Keratinocyte (primary cell): ENCODE measurements around the gene DIAPH2. TPM values are rescaled to one million over a fixed set of nuclear protein-coding genes. Genes with fewer than 3 reads are reported as not detected.
A peak's percentile ranks its signal among the peaks of the same experiment; 100 is the strongest.

Experiments used
- DNase-seq: peaks from one replicate; pipeline ENCODE4 v3.0.0-alpha.2; 2011; ENCODE audit warnings: low read depth, missing footprints, low spot score
- FAIRE-seq: peaks from 2 replicates; lab custom pipeline; 2011; peaks lifted over from hg19 to GRCh38; lab: Jason Lieb, UNC
- H2AFZ ChIP-seq: 2 replicates; pipeline ENCODE4 v1.6.0; 2012; ENCODE audit warnings: low read length, control low read depth, inconsistent platforms; ENCODE audit not compliant: control insufficient read depth
- H3K27ac ChIP-seq: 2 replicates; pipeline ENCODE4 v1.5.1; 2011; ENCODE audit warnings: low read length; ENCODE audit not compliant: control insufficient read depth, insufficient read depth
- H3K27me3 ChIP-seq: 3 replicates; pipeline ENCODE4 v1.6.0; 2011; ENCODE audit warnings: low read length; ENCODE audit not compliant: control insufficient read depth, insufficient read depth; ENCODE audit errors: extremely low read depth
- H3K36me3 ChIP-seq, 2 experiments: 2 replicates in 1 of 2; 3 replicates in 1 of 2; pipeline ENCODE4 v1.5.1; 2011; ENCODE audit warnings: low read length in 2 of 2, mild to moderate bottlenecking in 1 of 2; ENCODE audit not compliant: control insufficient read depth in 2 of 2, insufficient read depth in 2 of 2; ENCODE audit errors: extremely low read depth in 1 of 2
- H3K4me1 ChIP-seq: 3 replicates; pipeline ENCODE4 v1.5.1; 2011; ENCODE audit warnings: low read length; ENCODE audit not compliant: control insufficient read depth, insufficient read depth; ENCODE audit errors: extremely low read depth
- H3K4me2 ChIP-seq: 3 replicates; pipeline ENCODE4 v1.6.0; 2011; ENCODE audit warnings: low read depth, low read length; ENCODE audit not compliant: control insufficient read depth, insufficient read depth; ENCODE audit errors: extremely low read depth
- H3K4me3 ChIP-seq, 3 experiments: fragments of 200-600 bp in 1 of 3; sonication (generic) in 1 of 3; 2 replicates in 2 of 3; 3 replicates in 1 of 3; pipeline ENCODE4 v1.5.1; 2011 to 2016; ENCODE audit warnings: low read length in 3 of 3, mild to moderate bottlenecking in 3 of 3, control low read depth in 2 of 3, inconsistent platforms in 1 of 3, low read depth in 1 of 3, mixed read lengths in 1 of 3, mixed run types in 1 of 3, moderate library complexity in 1 of 3; ENCODE audit not compliant: control insufficient read depth in 2 of 3, insufficient read depth in 2 of 3; ENCODE audit errors: extremely low read depth in 1 of 3
- H3K79me2 ChIP-seq: 2 replicates; pipeline ENCODE4 v1.6.0; 2012; ENCODE audit warnings: low read length; ENCODE audit not compliant: control insufficient read depth, insufficient read depth
- H3K9ac ChIP-seq: 3 replicates; pipeline ENCODE4 v1.6.0; 2011; ENCODE audit warnings: low read length; ENCODE audit not compliant: control insufficient read depth, insufficient read depth; ENCODE audit errors: extremely low read depth
- H3K9me1 ChIP-seq: 3 replicates; pipeline ENCODE4 v1.6.0; 2011; ENCODE audit warnings: low read length; ENCODE audit not compliant: control insufficient read depth, insufficient read depth; ENCODE audit errors: extremely low read depth
- H3K9me3 ChIP-seq: 2 replicates; pipeline ENCODE4 v1.5.1; 2012; ENCODE audit warnings: low read depth, low read length; ENCODE audit not compliant: control insufficient read depth
- H4K20me1 ChIP-seq: 3 replicates; pipeline ENCODE4 v1.6.0; 2011; ENCODE audit warnings: low read length; ENCODE audit not compliant: control insufficient read depth, insufficient read depth; ENCODE audit errors: extremely low read depth
- EZH2 ChIP-seq: IDR thresholded peaks from one replicate; pipeline ENCODE4 v1.6.1; 2012; ENCODE audit warnings: inconsistent platforms, mild to moderate bottlenecking, low read length, moderate library complexity
- dilution Hi-C: fragments of 300-500 bp; cut with MboI; formaldehyde crosslinking; loops from one replicate; pipeline ENCODE4 v1.7.0; 2020; ENCODE audit warnings: low sequenced_read_pairs; ENCODE audit not compliant: extremely low pct_ligation_motif_present
- polyA plus RNA-seq, 5 experiments: library from polyadenylated mRNA; depleted of rRNA in 3 of 5; stranded (reverse) in 3 of 5; stranded (forward) in 1 of 5; unstranded in 1 of 5; fragments of >200 nt; gene quantifications; 1 replicate in 1 of 5; 2 replicates in 3 of 5; 3 replicates in 1 of 5; pipeline versions ENCODE4 v1.2.1 to v1.2.3, GENCODE V29; 2011 to 2012; ENCODE audit warnings: missing spikeins in 2 of 5, low read depth in 1 of 5, low replicate concordance in 1 of 5
- TF ChIP-seq, protein P1 (sequence below), 3 experiments: IDR thresholded peaks in 1 of 3; conservative IDR thresholded peaks in 1 of 3; optimal IDR thresholded peaks in 1 of 3; 2 replicates in 2 of 3; 3 replicates in 1 of 3; pipeline versions ENCODE3 to v1.5.1; 2011; ENCODE audit warnings: low read length in 3 of 3, mild to moderate bottlenecking in 3 of 3, moderate library complexity in 2 of 3, control low read depth in 1 of 3, inconsistent platforms in 1 of 3; ENCODE audit not compliant: insufficient read depth in 2 of 3; ENCODE audit errors: extremely low read depth in 1 of 3

DIAPH2 gene
- polyA plus RNA-seq, 1 donor (not counting 4 experiments of a cell fraction or from before 2014, with no cell fraction given): 7.4 TPM

DNA sequence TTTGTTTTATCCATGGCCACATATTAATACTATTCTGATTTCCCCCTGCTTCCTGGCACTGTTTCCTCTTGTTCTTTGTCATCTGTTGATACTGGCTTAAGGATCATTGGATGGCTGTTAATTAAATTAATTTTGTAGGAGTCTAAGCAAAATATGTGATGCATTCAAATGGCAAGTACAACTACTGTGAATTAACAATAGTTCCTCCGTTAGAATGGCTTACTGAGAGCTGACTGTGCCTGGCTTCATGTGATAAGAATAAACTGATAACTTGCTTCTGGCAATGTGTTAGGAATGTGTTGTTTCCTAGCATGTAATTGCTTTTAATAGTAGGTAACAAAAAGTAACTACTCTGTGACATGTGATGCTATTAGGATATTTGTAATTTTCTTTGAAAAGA, 297.5 kb downstream of the DIAPH2 start:
- Histone ChIP-seq H2AFZ (no peak overlapping the region), H3K79me2 (no peaks in the 10 kb centered on the region), H3K4me3 (no peak overlapping the region), H3K4me2 (no peak overlapping the region), H3K36me3 (no peaks in the 10 kb centered on the region), H3K9me3 (no peaks in the 10 kb centered on the region), H4K20me1 (no peaks in the 10 kb centered on the region), H3K27ac (no peak overlapping the region), H3K27me3 (no peaks in the 10 kb centered on the region), H3K9ac (no peak overlapping the region), H3K9me1 (no peaks in the 10 kb centered on the region), H3K4me1 (peaks cover 5% of the 10 kb centered on the region)
- FAIRE-seq (no peak), DNase-seq (no peak)
- TF ChIP-seq, protein P1, sequence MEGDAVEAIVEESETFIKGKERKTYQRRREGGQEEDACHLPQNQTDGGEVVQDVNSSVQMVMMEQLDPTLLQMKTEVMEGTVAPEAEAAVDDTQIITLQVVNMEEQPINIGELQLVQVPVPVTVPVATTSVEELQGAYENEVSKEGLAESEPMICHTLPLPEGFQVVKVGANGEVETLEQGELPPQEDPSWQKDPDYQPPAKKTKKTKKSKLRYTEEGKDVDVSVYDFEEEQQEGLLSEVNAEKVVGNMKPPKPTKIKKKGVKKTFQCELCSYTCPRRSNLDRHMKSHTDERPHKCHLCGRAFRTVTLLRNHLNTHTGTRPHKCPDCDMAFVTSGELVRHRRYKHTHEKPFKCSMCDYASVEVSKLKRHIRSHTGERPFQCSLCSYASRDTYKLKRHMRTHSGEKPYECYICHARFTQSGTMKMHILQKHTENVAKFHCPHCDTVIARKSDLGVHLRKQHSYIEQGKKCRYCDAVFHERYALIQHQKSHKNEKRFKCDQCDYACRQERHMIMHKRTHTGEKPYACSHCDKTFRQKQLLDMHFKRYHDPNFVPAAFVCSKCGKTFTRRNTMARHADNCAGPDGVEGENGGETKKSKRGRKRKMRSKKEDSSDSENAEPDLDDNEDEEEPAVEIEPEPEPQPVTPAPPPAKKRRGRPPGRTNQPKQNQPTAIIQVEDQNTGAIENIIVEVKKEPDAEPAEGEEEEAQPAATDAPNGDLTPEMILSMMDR (optimal IDR thresholded peaks at IDR 0.05 in 1 of 3, IDR thresholded peaks at IDR 0.05 in 1 of 3, conservative IDR thresholded peaks at IDR 0.05 in 1 of 3; ENCODE audit: extremely low read depth in 1 of 3, insufficient read depth in 2 of 3, low read length in 3 of 3): no peak
- no peak for TF ChIP-seq EZH2
- dilution Hi-C loops: no loop called here

DNA sequence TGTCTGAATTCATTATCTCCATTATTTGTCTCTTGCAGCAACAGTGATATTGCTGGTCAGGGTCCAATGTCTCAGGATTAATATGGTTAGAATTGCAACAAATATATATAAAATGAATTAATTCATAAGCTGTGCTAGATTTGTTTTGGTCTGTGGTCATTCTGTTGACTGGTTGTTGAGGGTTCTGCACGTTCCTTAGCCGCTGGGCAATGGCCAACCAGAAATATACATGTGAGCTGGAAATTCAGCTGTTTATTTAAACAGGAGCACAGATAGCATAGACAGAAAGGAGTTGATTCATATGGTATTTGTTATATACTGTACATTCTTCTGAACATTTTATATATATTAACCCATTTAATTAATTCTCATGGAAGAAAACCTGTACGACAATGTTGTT, 299.9 kb downstream of the DIAPH2 start:
- H3K79me2 ChIP-seq: no peaks in the 10 kb centered on the region
- H3K9me1 ChIP-seq: no peaks in the 10 kb centered on the region
- dilution Hi-C loops: no loop called here
- H4K20me1 ChIP-seq: no peaks in the 10 kb centered on the region
- H3K4me2 ChIP-seq: peak overlapping the region; percentile 22
- DNase-seq: no peak
- H3K27me3 ChIP-seq: no peaks in the 10 kb centered on the region
- no peaks in the 10 kb centered on the region for H3K9me3 ChIP-seq
- H2AFZ ChIP-seq: no peak overlapping the region
- H3K27ac ChIP-seq: no peak overlapping the region
- H3K36me3 ChIP-seq: no peaks in the 10 kb centered on the region
- H3K4me3 ChIP-seq: no peak overlapping the region
- TF ChIP-seq EZH2: no peak
- TF ChIP-seq, protein P1 (optimal IDR thresholded peaks at IDR 0.05 in 1 of 3, IDR thresholded peaks at IDR 0.05 in 1 of 3, conservative IDR thresholded peaks at IDR 0.05 in 1 of 3; ENCODE audit: extremely low read depth in 1 of 3, insufficient read depth in 2 of 3, low read length in 3 of 3): no peak
- H3K4me1 ChIP-seq: peaks cover 5% of the 10 kb centered on the region
- H3K9ac ChIP-seq: no peak overlapping the region
- no peak for FAIRE-seq
